Keratinocyte (primary cell): ENCODE measurements around the gene FRYL.

ENCODE experiments used
- CTCF ChIP-seq, 3 experiments: IDR thresholded peaks in 1 of 3; conservative IDR thresholded peaks in 1 of 3; optimal IDR thresholded peaks in 1 of 3; 2 replicates in 2 of 3; 3 replicates in 1 of 3; pipeline versions ENCODE3 to v1.5.1; 2011; ENCODE audit warnings: low read length in 3 of 3, mild to moderate bottlenecking in 3 of 3, moderate library complexity in 2 of 3, control low read depth in 1 of 3, inconsistent platforms in 1 of 3; ENCODE audit not compliant: insufficient read depth in 2 of 3; ENCODE audit errors: extremely low read depth in 1 of 3
- EZH2 ChIP-seq: IDR thresholded peaks from one replicate; pipeline ENCODE4 v1.6.1; 2012; ENCODE audit warnings: inconsistent platforms, mild to moderate bottlenecking, low read length, moderate library complexity

- TF ChIP-seq CTCF (optimal IDR thresholded peaks at IDR 0.05 in 1 of 3, IDR thresholded peaks at IDR 0.05 in 1 of 3, conservative IDR thresholded peaks at IDR 0.05 in 1 of 3; ENCODE audit: extremely low read depth in 1 of 3, insufficient read depth in 2 of 3, low read length in 3 of 3), result no peak
- no peak for TF ChIP-seq EZH2
Observed at GRCh38 chr4:48570646-48571220, 209.3 kb downstream of the FRYL start.
